GM12875 (cell line): Measurements from ENCODE around the gene PPP1R12A.

Experiments used
- H3K4me3 ChIP-seq: one replicate; pipeline ENCODE4 v1.5.1; 2011; ENCODE audit warnings: low read depth, low read length, control low read depth
- CTCF ChIP-seq: IDR thresholded peaks from 2 replicates; pipeline ENCODE4 v1.5.1; 2011; ENCODE audit warnings: low read depth, mild to moderate bottlenecking, control low read depth, inconsistent platforms, low read length, moderate library complexity, borderline replicate concordance; ENCODE audit not compliant: insufficient read depth

The PPP1R12A gene

GRCh38 chr12:79769860-79770485, 164.9 kb downstream of the PPP1R12A start:
- no peak overlapping the region for H3K4me3 ChIP-seq
- TF ChIP-seq CTCF: no peak

GRCh38 chr12:79769189-79769859, 165.6 kb downstream of the PPP1R12A start:
- H3K4me3 ChIP-seq: no peak overlapping the region
- no peak for TF ChIP-seq CTCF

GRCh38 chr12:79766705-79767464, 168.0 kb downstream of the PPP1R12A start:
- no peak for TF ChIP-seq CTCF
- no peak overlapping the region for H3K4me3 ChIP-seq

GRCh38 chr12:79765157-79765556, 169.7 kb downstream of the PPP1R12A start:
- TF ChIP-seq CTCF: no peak
- no peak overlapping the region for H3K4me3 ChIP-seq

- TF ChIP-seq CTCF: no peak
- no peak overlapping the region for H3K4me3 ChIP-seq
These were observed 170.3 kb downstream of the PPP1R12A start for GRCh38 chr12:79764641-79765040.

GRCh38 chr12:79763766-79764452, 171.0 kb downstream of the PPP1R12A start:
- no peak for TF ChIP-seq CTCF

More at GRCh38 chr12:79763766-79764452, 171.0 kb downstream of the PPP1R12A start:
- no peak overlapping the region for H3K4me3 ChIP-seq
